PC-9 (cell line): Measurements from ENCODE around the gene MICAL2.

Experiments
- CTCF ChIP-seq: fragments of 200-600 bp; sonication (generic); conservative IDR thresholded peaks from 2 replicates; pipeline ENCODE4 v1.6.1; 2017; ENCODE audit warnings: mixed run types, antibody characterized with exemption, mild to moderate bottlenecking, moderate library complexity
- EZH2 ChIP-seq: fragments of 200-600 bp; sonication (generic); IDR thresholded peaks from 2 replicates; pipeline ENCODE4 v1.8.0; 2017; ENCODE audit warnings: antibody characterized with exemption, low read depth

DNA sequence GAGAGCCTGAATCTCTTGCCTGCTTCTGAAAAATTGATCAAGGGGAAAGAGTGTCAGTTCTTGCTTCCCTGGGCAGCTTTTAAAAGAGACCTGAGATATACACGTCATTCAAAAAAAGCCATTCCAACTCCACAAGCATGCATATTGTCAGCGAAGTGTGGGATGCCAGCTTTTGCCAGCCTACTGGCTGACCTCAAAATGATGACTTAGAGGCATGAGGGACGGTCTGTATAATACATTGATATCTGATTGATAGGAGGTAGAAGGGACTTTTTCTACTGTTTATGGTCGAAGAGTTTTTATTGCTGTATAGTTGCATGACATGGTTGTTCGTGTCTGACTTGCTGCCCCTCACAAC, 126.3 kb downstream of the MICAL2 start:
- peak; percentile 18; the same call in 1 of the 2 replicates for TF ChIP-seq CTCF
- TF ChIP-seq EZH2, result no peak
